H9 (cell line): ENCODE results near the gene CABLES2. TPM values are rescaled to one million over a fixed set of nuclear protein-coding genes. Genes with fewer than 3 reads are reported as not detected.

Experiments
- DNase-seq: peaks from one replicate; pipeline ENCODE4 v3.0.0-alpha.2; 2017
- H2AFZ ChIP-seq: one replicate; pipeline ENCODE4 v1.6.1; 2013; ENCODE audit warnings: mild to moderate bottlenecking, low read length, control low read depth, moderate library complexity
- H2AK5ac ChIP-seq: 2 replicates; pipeline ENCODE4 v1.6.1; 2013; ENCODE audit warnings: low read length, control low read depth, mixed read lengths; ENCODE audit not compliant: insufficient read length
- H2BK120ac ChIP-seq: one replicate; pipeline ENCODE4 v1.6.1; 2013; ENCODE audit warnings: low read depth, mild to moderate bottlenecking, low read length, control low read depth, inconsistent platforms; ENCODE audit not compliant: poor library complexity, severe bottlenecking
- H2BK12ac ChIP-seq: 2 replicates; pipeline ENCODE4 v1.6.1; 2013; ENCODE audit warnings: low read length, control low read depth, mixed read lengths, low read depth; ENCODE audit not compliant: insufficient read length
- H2BK15ac ChIP-seq: 2 replicates; pipeline ENCODE4 v1.6.1; 2013; ENCODE audit warnings: low read depth, low read length, control low read depth
- H2BK20ac ChIP-seq: one replicate; pipeline ENCODE4 v1.6.1; 2013; ENCODE audit warnings: low read depth, mild to moderate bottlenecking, low read length, control low read depth, inconsistent platforms; ENCODE audit not compliant: poor library complexity, severe bottlenecking
- H2BK5ac ChIP-seq: 2 replicates; pipeline ENCODE4 v1.6.1; 2013; ENCODE audit warnings: low read length, control low read depth, mixed read lengths; ENCODE audit not compliant: insufficient read length
- H3K14ac ChIP-seq: 2 replicates; pipeline ENCODE4 v1.6.1; 2013; ENCODE audit warnings: low read length, control low read depth; ENCODE audit not compliant: insufficient read depth
- H3K18ac ChIP-seq: 2 replicates; pipeline ENCODE4 v1.6.1; 2013; ENCODE audit warnings: low read depth, mild to moderate bottlenecking, mixed read lengths, low read length, control low read depth; ENCODE audit not compliant: insufficient read length
- H3K23ac ChIP-seq: 2 replicates; pipeline ENCODE4 v1.6.1; 2013; ENCODE audit warnings: low read length, control low read depth, mixed read lengths, low read depth; ENCODE audit not compliant: insufficient read length
- H3K23me2 ChIP-seq: 2 replicates; pipeline ENCODE4 v1.6.1; 2013; ENCODE audit warnings: low read depth, mild to moderate bottlenecking, mixed read lengths, low read length, control low read depth; ENCODE audit not compliant: insufficient read length, poor library complexity, severe bottlenecking
- H3K27ac ChIP-seq: 2 replicates; pipeline ENCODE4 v1.5.1; 2013; ENCODE audit warnings: low read length, control low read depth, mixed read lengths, low read depth; ENCODE audit not compliant: insufficient read length
- H3K27me3 ChIP-seq: 2 replicates; pipeline ENCODE4 v1.6.1; 2013; ENCODE audit warnings: low read length, control low read depth, inconsistent platforms; ENCODE audit not compliant: insufficient read depth
- H3K4ac ChIP-seq: 2 replicates; pipeline ENCODE4 v1.6.1; 2013; ENCODE audit warnings: low read depth, mild to moderate bottlenecking, control low read depth, inconsistent platforms, low read length, moderate library complexity
- H3K4me1 ChIP-seq: 2 replicates; pipeline ENCODE4 v1.6.1; 2013; ENCODE audit warnings: low read length, control low read depth, inconsistent platforms; ENCODE audit not compliant: insufficient read depth
- H3K4me2 ChIP-seq: 2 replicates; pipeline ENCODE4 v1.6.1; 2013; ENCODE audit warnings: low read length, control low read depth, mixed read lengths; ENCODE audit not compliant: insufficient read length, insufficient read depth
- H3K56ac ChIP-seq: 2 replicates; pipeline ENCODE4 v1.6.1; 2013; ENCODE audit warnings: low read depth, mild to moderate bottlenecking, mixed read lengths, low read length, control low read depth; ENCODE audit not compliant: insufficient read length
- H3K79me1 ChIP-seq: 2 replicates; pipeline ENCODE4 v1.6.1; 2013; ENCODE audit warnings: low read depth, mild to moderate bottlenecking, moderate library complexity, low read length, control low read depth, inconsistent platforms; ENCODE audit not compliant: insufficient read depth, poor library complexity, severe bottlenecking
- H3K79me2 ChIP-seq: 2 replicates; pipeline ENCODE4 v1.6.1; 2013; ENCODE audit warnings: low read length, control low read depth, inconsistent platforms; ENCODE audit not compliant: insufficient read depth
- H3K9ac ChIP-seq: 2 replicates; pipeline ENCODE4 v1.6.1; 2013; ENCODE audit warnings: low read length, control low read depth, mixed read lengths; ENCODE audit not compliant: insufficient read length; ENCODE audit errors: extremely low read depth
- H3K9me3 ChIP-seq: one replicate; pipeline ENCODE4 v1.6.1; 2013; ENCODE audit warnings: low read depth, low read length, inconsistent platforms; ENCODE audit not compliant: control insufficient read depth
- H3T11ph ChIP-seq: one replicate; pipeline ENCODE4 v1.6.1; 2013; ENCODE audit warnings: mild to moderate bottlenecking, low read length, control low read depth, inconsistent platforms
- H4K20me1 ChIP-seq: one replicate; pipeline ENCODE4 v1.6.1; 2013; ENCODE audit not compliant: control insufficient read depth, insufficient read length, insufficient read depth
- H4K5ac ChIP-seq: 2 replicates; pipeline ENCODE4 v1.6.1; 2013; ENCODE audit warnings: low read depth, mild to moderate bottlenecking, mixed read lengths, low read length, control low read depth; ENCODE audit not compliant: insufficient read length
- H4K8ac ChIP-seq: replicated peaks from 2 replicates; pipeline ENCODE4 v1.6.1; 2013; ENCODE audit warnings: low read length, control low read depth, mixed read lengths, low read depth; ENCODE audit not compliant: insufficient read length
- H4K91ac ChIP-seq: 2 replicates; pipeline ENCODE4 v1.6.1; 2013; ENCODE audit warnings: low read depth, mild to moderate bottlenecking, moderate library complexity, mixed read lengths, low read length, control low read depth; ENCODE audit not compliant: insufficient read length
- H3K27ac Mint-ChIP-seq, 3 experiments: 2 replicates in 2 of 3; 3 replicates in 1 of 3; pipeline ENCODE4 v1.8.0; 2020 to 2021; ENCODE audit warnings: mixed read lengths in 3 of 3, mild to moderate bottlenecking in 1 of 3, moderate library complexity in 1 of 3
- H3K27me3 Mint-ChIP-seq: 2 replicates; pipeline ENCODE4 v1.8.0; 2021; ENCODE audit warnings: low read depth, mild to moderate bottlenecking, moderate library complexity, mixed read lengths
- H3K36me3 Mint-ChIP-seq, 3 experiments: 2 replicates in 2 of 3; 3 replicates in 1 of 3; pipeline ENCODE4 v1.8.0; 2020 to 2021; ENCODE audit warnings: low read depth in 3 of 3, mixed read lengths in 3 of 3; ENCODE audit not compliant: insufficient read depth in 1 of 3
- H3K4me1 Mint-ChIP-seq, 2 experiments: 2 replicates each; pipeline ENCODE4 v1.8.0; 2020; ENCODE audit warnings: mixed read lengths in 2 of 2
- H3K4me3 Mint-ChIP-seq, 2 experiments: 2 replicates in 1 of 2; 3 replicates in 1 of 2; pipeline ENCODE4 v1.8.0; 2020 to 2021; ENCODE audit warnings: mild to moderate bottlenecking in 2 of 2, mixed read lengths in 2 of 2, moderate library complexity in 1 of 2
- H3K9me3 Mint-ChIP-seq, 2 experiments: 2 replicates in 1 of 2; 3 replicates in 1 of 2; pipeline ENCODE4 v1.8.0; 2020; ENCODE audit warnings: mild to moderate bottlenecking in 2 of 2, mixed read lengths in 2 of 2, moderate library complexity in 1 of 2
- WGBS: extraction: QIAGEN DNeasy Blood & Tissue Kit; methylation state at CpG from one replicate; pipeline ENCODE4 v1.1.7; 2013; ENCODE audit warnings: missing lambda C conversion rate, low lambda C conversion rate, mixed read lengths; ENCODE audit not compliant: insufficient read length; ENCODE audit errors: extremely low coverage; 5-methylcytosine and 5-hydroxymethylcytosine counted together
- total RNA-seq: library from RNA; stranded (reverse); gene quantifications from 2 replicates; pipeline ENCODE4 v1.2.1, GENCODE V29; 2021
- TF ChIP-seq, protein P1 (sequence below): fragments of 200-600 bp; sonication (generic); conservative IDR thresholded peaks from 3 replicates; pipeline ENCODE4 v1.8.0; 2021; ENCODE audit warnings: antibody characterized with exemption, mild to moderate bottlenecking

Gene CABLES2
- total RNA-seq, 1 experiment from 2014 or later = 10.8 TPM

DNA sequence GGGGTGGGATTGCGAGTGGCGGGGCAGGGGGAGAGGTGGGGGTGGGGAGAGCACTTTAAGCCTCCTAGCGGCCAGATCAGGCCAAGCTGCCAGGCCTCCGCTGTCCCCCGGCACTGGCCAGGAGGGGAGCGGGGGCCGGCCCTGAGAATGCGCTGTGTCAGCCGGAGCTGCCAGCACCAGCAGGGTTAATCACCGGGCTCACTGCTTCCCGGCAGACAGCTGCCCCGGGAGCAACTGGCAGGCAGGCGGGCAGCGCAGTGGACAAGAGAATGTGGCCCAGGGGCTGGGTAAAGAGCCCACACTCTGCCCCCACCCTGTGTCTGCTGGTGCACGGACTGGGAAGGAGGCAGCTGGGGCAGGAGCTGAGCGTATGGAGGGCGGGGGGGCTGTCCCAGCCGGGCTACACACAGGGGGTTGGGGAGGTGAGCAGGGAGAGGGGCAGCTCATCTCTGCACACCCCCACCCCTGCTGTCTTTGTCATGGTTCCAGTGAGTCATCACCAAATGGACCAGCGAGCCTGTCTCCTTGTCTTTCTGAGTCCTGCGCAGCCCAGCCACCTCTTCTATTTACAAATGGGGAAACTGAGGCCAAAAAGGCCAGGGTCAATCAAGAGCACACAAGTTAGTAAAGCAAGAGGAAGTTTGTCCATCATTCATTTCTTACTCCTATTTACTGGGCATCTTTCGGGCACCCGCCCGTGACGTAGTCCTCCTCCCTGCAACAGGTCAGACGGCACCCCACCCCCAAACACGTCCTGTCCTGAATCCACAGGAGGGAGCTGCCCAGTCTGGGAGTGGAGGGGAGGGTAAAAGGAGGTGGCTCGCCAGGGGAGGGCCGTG, 37.9 kb downstream of the CABLES2 start:
- no CpG with 5 or more reads among the region's 28 CpGs for WGBS
- H3K79me1 ChIP-seq = peaks cover 3% of the 10 kb centered on the region
- no peak overlapping the region for H3K9ac ChIP-seq
- peak overlapping the region; percentile 58 to 77 for H3K4me3 Mint-ChIP-seq
- H2AK5ac ChIP-seq = no peak overlapping the region
- H3K9me3 ChIP-seq = no peaks in the 10 kb centered on the region
- no peak overlapping the region for H2BK20ac ChIP-seq
- no peak overlapping the region for H3T11ph ChIP-seq
- H3K9me3 Mint-ChIP-seq = peaks cover 2 to 9% of the 10 kb centered on the region in 2 experiments
- 0 out of 2 replicates have a peak overlapping the region, but pooled peaks have one; percentile 22 for H3K14ac ChIP-seq
- H3K4me1 Mint-ChIP-seq = peaks cover 24 to 29% of the 10 kb centered on the region in 2 experiments
- H2AFZ ChIP-seq = no peak overlapping the region
- H3K36me3 Mint-ChIP-seq = peaks cover 0 to 8% (median 5%) of the 10 kb centered on the region in 3 experiments; a peak in 6 of 7 replicates
- H3K18ac ChIP-seq = peak overlapping the region; percentile 38
- no peak overlapping the region for H3K27ac ChIP-seq
- H3K27me3 ChIP-seq = no peaks in the 10 kb centered on the region
- no peak overlapping the region for H3K56ac ChIP-seq
- H4K5ac ChIP-seq = no peak overlapping the region
- peak; percentile 79 for DNase-seq
- TF ChIP-seq, protein P1, sequence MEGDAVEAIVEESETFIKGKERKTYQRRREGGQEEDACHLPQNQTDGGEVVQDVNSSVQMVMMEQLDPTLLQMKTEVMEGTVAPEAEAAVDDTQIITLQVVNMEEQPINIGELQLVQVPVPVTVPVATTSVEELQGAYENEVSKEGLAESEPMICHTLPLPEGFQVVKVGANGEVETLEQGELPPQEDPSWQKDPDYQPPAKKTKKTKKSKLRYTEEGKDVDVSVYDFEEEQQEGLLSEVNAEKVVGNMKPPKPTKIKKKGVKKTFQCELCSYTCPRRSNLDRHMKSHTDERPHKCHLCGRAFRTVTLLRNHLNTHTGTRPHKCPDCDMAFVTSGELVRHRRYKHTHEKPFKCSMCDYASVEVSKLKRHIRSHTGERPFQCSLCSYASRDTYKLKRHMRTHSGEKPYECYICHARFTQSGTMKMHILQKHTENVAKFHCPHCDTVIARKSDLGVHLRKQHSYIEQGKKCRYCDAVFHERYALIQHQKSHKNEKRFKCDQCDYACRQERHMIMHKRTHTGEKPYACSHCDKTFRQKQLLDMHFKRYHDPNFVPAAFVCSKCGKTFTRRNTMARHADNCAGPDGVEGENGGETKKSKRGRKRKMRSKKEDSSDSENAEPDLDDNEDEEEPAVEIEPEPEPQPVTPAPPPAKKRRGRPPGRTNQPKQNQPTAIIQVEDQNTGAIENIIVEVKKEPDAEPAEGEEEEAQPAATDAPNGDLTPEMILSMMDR = peak; percentile 79
- H2BK12ac ChIP-seq = no peak overlapping the region
- peaks cover 9% of the 10 kb centered on the region; the same call in 1 of the 2 replicates for H3K4me1 ChIP-seq
- H3K23ac ChIP-seq = no peak overlapping the region
- H3K4ac ChIP-seq = no peak overlapping the region
- H3K4me2 ChIP-seq = peak overlapping the region; percentile 59
- H3K27ac Mint-ChIP-seq = peak overlapping the region in 1 of 3 experiments; percentile 88; a peak in 1 of 7 replicates
- H3K27me3 Mint-ChIP-seq = no peaks in the 10 kb centered on the region; the same call in 1 of the 2 replicates
- H2BK15ac ChIP-seq = no peak overlapping the region
- no peaks in the 10 kb centered on the region for H4K20me1 ChIP-seq
- H2BK120ac ChIP-seq = no peak overlapping the region
- no peak overlapping the region for H4K91ac ChIP-seq
- peaks cover 6% of the 10 kb centered on the region; the same call in 1 of the 2 replicates for H3K79me2 ChIP-seq
- no peak overlapping the region for H2BK5ac ChIP-seq
- H3K23me2 ChIP-seq = peaks cover 17% of the 10 kb centered on the region
- no peak overlapping the region for H4K8ac ChIP-seq
